Kidney (tissue), 14 donors: ENCODE results near the gene SEC23A. TPM values are rescaled to one million over a fixed set of nuclear protein-coding genes. Genes with fewer than 3 reads are reported as not detected.
A peak's percentile ranks its signal among the peaks of the same experiment; 100 is the strongest.
"Not testable (repeated sequence)": the region's sequence is repeated elsewhere in the genome, so short reads cannot be mapped to it uniquely, and the experiment has no call there.

Source experiments
- DNase-seq, 5 donors: peaks; one replicate each; pipeline ENCODE4 v3.0.0-alpha.2; 2013 to 2020
- FAIRE-seq: peaks from 2 replicates; lab custom pipeline; 2012; peaks lifted over from hg19 to GRCh38; lab: Jason Lieb, UNC
- H3K27ac ChIP-seq, 2 donors: one replicate each; pipeline ENCODE4 v1.7.0; 2013; ENCODE audit warnings: low read depth in 2 of 2, low read length in 2 of 2, inconsistent platforms in 1 of 2
- H3K27me3 ChIP-seq: one replicate; pipeline ENCODE4 v1.7.1; 2013; ENCODE audit warnings: low read length, inconsistent platforms; ENCODE audit not compliant: control insufficient read depth, insufficient read depth
- H3K36me3 ChIP-seq, 3 donors: one replicate each; pipeline versions ENCODE4 v1.7.0 to v1.7.1; 2013; ENCODE audit warnings: low read length in 3 of 3, control low read depth in 1 of 3, inconsistent platforms in 1 of 3; ENCODE audit not compliant: insufficient read depth in 3 of 3, control insufficient read depth in 2 of 3
- H3K4me1 ChIP-seq, 3 donors: one replicate each; pipeline versions ENCODE4 v1.7.0 to v1.7.1; 2013; ENCODE audit warnings: low read length in 3 of 3, inconsistent platforms in 1 of 3, low read depth in 1 of 3; ENCODE audit not compliant: control insufficient read depth in 2 of 3, insufficient read depth in 2 of 3
- H3K4me3 ChIP-seq, 3 donors: one replicate each; pipeline versions ENCODE4 v1.7.0 to v1.8.1; 2013; ENCODE audit warnings: low read length in 3 of 3, control low read depth in 1 of 3, inconsistent platforms in 1 of 3
- H3K9ac ChIP-seq, 3 donors: one replicate each; pipeline versions ENCODE4 v1.7.0 to v1.7.1; 2013; ENCODE audit warnings: low read length in 3 of 3, control low read depth in 1 of 3, inconsistent platforms in 1 of 3
- H3K9me3 ChIP-seq, 3 donors: one replicate each; pipeline versions ENCODE4 v1.7.0 to v1.7.1; 2013; ENCODE audit warnings: low read length in 3 of 3, control low read depth in 1 of 3, inconsistent platforms in 1 of 3; ENCODE audit not compliant: control insufficient read depth in 2 of 3, insufficient read depth in 1 of 3
- CTCF ChIP-seq: IDR thresholded peaks from 3 replicates; pipeline ENCODE4 v1.5.1; 2012; ENCODE audit warnings: mild to moderate bottlenecking, moderate library complexity, borderline replicate concordance; ENCODE audit not compliant: insufficient read depth; ENCODE audit errors: extremely low read depth
- intact Hi-C: fragments of 100-400 bp; cut with DNase I; formaldehyde crosslinking; loops from one replicate; pipeline ENCODE4 v1.11.1; 2022
- polyA plus RNA-seq: library from polyadenylated mRNA; stranded (reverse); fragments of 350-450 nt; fragmentation: Illumina TruSeq; extraction: RNeasy Lipid Tissue Mini Kit (QIAGEN cat#74804); gene quantifications from one replicate; pipeline ENCODE4 v1.2.3, GENCODE V29; 2014; ENCODE audit warnings: low read depth, low replicate concordance; ENCODE audit not compliant: insufficient read depth
- total RNA-seq: library from RNA; stranded (reverse); fragmentation: NEBNext Ultra II Directional; extraction: Animal tissue kit (Norgen Biotek cat#: 25700); gene quantifications from one replicate; pipeline ENCODE4 v1.2.1, GENCODE V29; 2021
- donor health status: control.
- donor health status: control.
- donor health status: control.
- donor health status: control.
- donor health status: control.
- donor health status: DM: yes; HTN: yes; CAD: no.
- donor health status: Normal renal cell carcinoma (clear cell type).

The SEC23A gene
- total and polyA plus RNA-seq, 2 donors from 2014 or later, result 10.9 to 48.8 TPM

- Histone ChIP-seq H3K4me1 (no peaks in the 10 kb centered on the region), H3K36me3 (peaks cover 3 to 25% (median 13%) of the 10 kb centered on the region in 3 donors), H3K9ac (no peak overlapping the region), H3K9me3 (peaks cover 0 to 4% (median 3%) of the 10 kb centered on the region in 3 donors), H3K4me3 (no peak overlapping the region), H3K27me3 (no peaks in the 10 kb centered on the region), H3K27ac (no peak overlapping the region)
- TF ChIP-seq CTCF, result no peak
- intact Hi-C loops, result no loop called here
- FAIRE-seq (peak; percentile 6), DNase-seq (no peak)
These were observed 42.1 kb downstream of the SEC23A start for GRCh38 chr14:39060818-39061437.

- H3K36me3 ChIP-seq, result peaks cover 15 to 46% (median 26%) of the 10 kb centered on the region in 3 donors
These were observed 47.1 kb downstream of the SEC23A start for GRCh38 chr14:39055786-39056474.

GRCh38 chr14:39052869-39053454 lies 50.1 kb downstream of the SEC23A start:
- H3K4me1 ChIP-seq, H3K4me3 ChIP-seq, intact Hi-C loops, H3K9ac ChIP-seq, FAIRE-seq, H3K9me3 ChIP-seq, DNase-seq, H3K27ac ChIP-seq, H3K27me3 ChIP-seq: not testable (repeated sequence)
- H3K36me3 ChIP-seq, result peaks cover 15 to 44% (median 33%) of the 10 kb centered on the region in 3 donors

More at GRCh38 chr14:39055786-39056474, 47.1 kb downstream of the SEC23A start:
- H3K27me3 ChIP-seq, result no peaks in the 10 kb centered on the region
- intact Hi-C loops, result no loop called here
- FAIRE-seq, result no peak
- H3K9ac ChIP-seq, result no peak overlapping the region
- H3K27ac ChIP-seq, result no peak overlapping the region
- H3K4me3 ChIP-seq, result no peak overlapping the region
- H3K4me1 ChIP-seq, result no peaks in the 10 kb centered on the region
- peak in 1 of 5 donors; percentile 2 for DNase-seq
- peaks cover 0 to 7% (median 7%) of the 10 kb centered on the region in 3 donors for H3K9me3 ChIP-seq
- TF ChIP-seq CTCF, result no peak

- intact Hi-C loops, result no loop called here
- no peak for DNase-seq
These were observed 52.6 kb downstream of the SEC23A start for GRCh38 chr14:39050389-39050788.

GRCh38 chr14:39045889-39046288 lies 57.1 kb downstream of the SEC23A start:
- H3K9me3 ChIP-seq, H3K27ac ChIP-seq, DNase-seq, H3K27me3 ChIP-seq, FAIRE-seq, H3K9ac ChIP-seq, intact Hi-C loops, H3K4me3 ChIP-seq, H3K4me1 ChIP-seq: not testable (repeated sequence)
- peaks cover 3 to 27% (median 21%) of the 10 kb centered on the region in 3 donors for H3K36me3 ChIP-seq

More at GRCh38 chr14:39050389-39050788, 52.6 kb downstream of the SEC23A start:
- Histone ChIP-seq H3K9me3 (no peaks in the 10 kb centered on the region), H3K27me3 (no peaks in the 10 kb centered on the region), H3K4me1 (no peaks in the 10 kb centered on the region), H3K9ac (no peak overlapping the region), H3K27ac (no peak overlapping the region), H3K4me3 (no peak overlapping the region), H3K36me3 (peaks cover 11 to 53% (median 36%) of the 10 kb centered on the region in 3 donors)
- no peak for TF ChIP-seq CTCF
- no peak for FAIRE-seq
